ENCODE data around the gene TAAR2. TPM values are rescaled to one million over a fixed set of nuclear protein-coding genes. Genes with fewer than 3 reads are reported as not detected.

Gene TAAR2
- total RNA-seq, 1 donor from 2014 or later = not detected

GRCh38 chr6:132590362-132590761, 33.7 kb downstream of the TAAR2 start:
- no peaks in the 10 kb centered on the region for H3K27me3 ChIP-seq (ENCODE audit: control insufficient read depth in 3 of 3, insufficient read depth in 3 of 3, low read length in 3 of 3)
- H3K4me3 ChIP-seq (ENCODE audit: low read length in 3 of 3) = no peak overlapping the region
- H3K27ac ChIP-seq (ENCODE audit: low read depth, low read length) = no peak overlapping the region
- no peak overlapping the region for H3K9ac ChIP-seq (ENCODE audit: low read depth in 1 of 3, low read length in 3 of 3)
- H3K36me3 ChIP-seq (ENCODE audit: control insufficient read depth in 3 of 3, insufficient read depth in 3 of 3, low read length in 3 of 3) = no peaks in the 10 kb centered on the region
- H3K9me3 ChIP-seq (ENCODE audit: control insufficient read depth in 3 of 3, low read length in 3 of 3) = no peaks in the 10 kb centered on the region
- no peaks in the 10 kb centered on the region for H3K4me1 ChIP-seq (ENCODE audit: control insufficient read depth in 3 of 3, insufficient read depth in 3 of 3, low read length in 3 of 3)

- no peaks in the 10 kb centered on the region for H3K4me1 ChIP-seq (ENCODE audit: control insufficient read depth in 3 of 3, insufficient read depth in 3 of 3, low read length in 3 of 3)
- H3K27me3 ChIP-seq (ENCODE audit: control insufficient read depth in 3 of 3, insufficient read depth in 3 of 3, low read length in 3 of 3) = no peaks in the 10 kb centered on the region
- no peak within 1 kb of the TSS for H3K9ac ChIP-seq (ENCODE audit: low read depth in 1 of 3, low read length in 3 of 3)
- no peak within 1 kb of the TSS for H3K27ac ChIP-seq (ENCODE audit: low read depth, low read length)
- H3K9me3 ChIP-seq (ENCODE audit: control insufficient read depth in 3 of 3, low read length in 3 of 3) = no peaks in the 10 kb centered on the region
- no peaks in the 10 kb centered on the region for H3K36me3 ChIP-seq (ENCODE audit: control insufficient read depth in 3 of 3, insufficient read depth in 3 of 3, low read length in 3 of 3)
- no peak within 1 kb of the TSS for H3K4me3 ChIP-seq (ENCODE audit: low read length in 3 of 3)
Measured at GRCh38 chr6:132589454-132589853, 34.6 kb downstream of the TAAR2 start, which contains the start of gene TAAR5. Gene TAAR5, minus strand, starts transcription at chr6:132589741. Its CDS starts 55 bp downstream, at chr6:132589686.

GRCh38 chr6:132587424-132587823, 36.7 kb downstream of the TAAR2 start:
- Histone ChIP-seq H3K36me3 (ENCODE audit: control insufficient read depth in 3 of 3, insufficient read depth in 3 of 3, low read length in 3 of 3) (no peaks in the 10 kb centered on the region), H3K9ac (ENCODE audit: low read depth in 1 of 3, low read length in 3 of 3) (no peak overlapping the region), H3K4me3 (ENCODE audit: low read length in 3 of 3) (no peak overlapping the region)

GRCh38 chr6:132584698-132585097, 39.4 kb downstream of the TAAR2 start:
- H3K9ac ChIP-seq (ENCODE audit: low read depth in 1 of 3, low read length in 3 of 3) = no peak overlapping the region
- no peaks in the 10 kb centered on the region for H3K36me3 ChIP-seq (ENCODE audit: control insufficient read depth in 3 of 3, insufficient read depth in 3 of 3, low read length in 3 of 3)
- no peaks in the 10 kb centered on the region for H3K4me1 ChIP-seq (ENCODE audit: control insufficient read depth in 3 of 3, insufficient read depth in 3 of 3, low read length in 3 of 3)
- H3K9me3 ChIP-seq (ENCODE audit: control insufficient read depth in 3 of 3, low read length in 3 of 3) = no peaks in the 10 kb centered on the region
- no peaks in the 10 kb centered on the region for H3K27me3 ChIP-seq (ENCODE audit: control insufficient read depth in 3 of 3, insufficient read depth in 3 of 3, low read length in 3 of 3)
- H3K27ac ChIP-seq (ENCODE audit: low read depth, low read length) = no peak overlapping the region
- no peak overlapping the region for H3K4me3 ChIP-seq (ENCODE audit: low read length in 3 of 3)

More at GRCh38 chr6:132587424-132587823, 36.7 kb downstream of the TAAR2 start:
- H3K27ac ChIP-seq (ENCODE audit: low read depth, low read length) = no peak overlapping the region
- no peaks in the 10 kb centered on the region for H3K9me3 ChIP-seq (ENCODE audit: control insufficient read depth in 3 of 3, low read length in 3 of 3)
- H3K27me3 ChIP-seq (ENCODE audit: control insufficient read depth in 3 of 3, insufficient read depth in 3 of 3, low read length in 3 of 3) = no peaks in the 10 kb centered on the region
- H3K4me1 ChIP-seq (ENCODE audit: control insufficient read depth in 3 of 3, insufficient read depth in 3 of 3, low read length in 3 of 3) = no peaks in the 10 kb centered on the region

- Histone ChIP-seq H3K4me1 (ENCODE audit: control insufficient read depth in 3 of 3, insufficient read depth in 3 of 3, low read length in 3 of 3) (no peaks in the 10 kb centered on the region), H3K36me3 (ENCODE audit: control insufficient read depth in 3 of 3, insufficient read depth in 3 of 3, low read length in 3 of 3) (no peaks in the 10 kb centered on the region), H3K27ac (ENCODE audit: low read depth, low read length) (no peak overlapping the region), H3K4me3 (ENCODE audit: low read length in 3 of 3) (no peak overlapping the region), H3K9ac (ENCODE audit: low read depth in 1 of 3, low read length in 3 of 3) (no peak overlapping the region), H3K9me3 (ENCODE audit: control insufficient read depth in 3 of 3, low read length in 3 of 3) (no peaks in the 10 kb centered on the region), H3K27me3 (ENCODE audit: control insufficient read depth in 3 of 3, insufficient read depth in 3 of 3, low read length in 3 of 3) (peaks cover 5 to 8% (median 6%) of the 10 kb centered on the region in 3 donors)
Measured at GRCh38 chr6:132571774-132572173, 52.3 kb downstream of the TAAR2 start.

- no peaks in the 10 kb centered on the region for H3K9me3 ChIP-seq (ENCODE audit: control insufficient read depth in 3 of 3, low read length in 3 of 3)
- H3K4me3 ChIP-seq (ENCODE audit: low read length in 3 of 3) = no peak within 1 kb of the TSS
- H3K9ac ChIP-seq (ENCODE audit: low read depth in 1 of 3, low read length in 3 of 3) = no peak within 1 kb of the TSS
- no peak within 1 kb of the TSS for H3K27ac ChIP-seq (ENCODE audit: low read depth, low read length)
- peaks cover 5 to 8% (median 6%) of the 10 kb centered on the region in 3 donors for H3K27me3 ChIP-seq (ENCODE audit: control insufficient read depth in 3 of 3, insufficient read depth in 3 of 3, low read length in 3 of 3)
- H3K4me1 ChIP-seq (ENCODE audit: control insufficient read depth in 3 of 3, insufficient read depth in 3 of 3, low read length in 3 of 3) = no peaks in the 10 kb centered on the region
- H3K36me3 ChIP-seq (ENCODE audit: control insufficient read depth in 3 of 3, insufficient read depth in 3 of 3, low read length in 3 of 3) = no peaks in the 10 kb centered on the region
Measured at GRCh38 chr6:132570221-132570777, 53.8 kb downstream of the TAAR2 start, which contains the start of gene TAAR6. Gene TAAR6, plus strand, starts transcription at chr6:132570322. Its CDS starts 0 bp downstream, at chr6:132570322.

GRCh38 chr6:132569170-132569569, 54.9 kb downstream of the TAAR2 start:
- Histone ChIP-seq H3K9ac (ENCODE audit: low read depth in 1 of 3, low read length in 3 of 3) (no peak overlapping the region), H3K4me3 (ENCODE audit: low read length in 3 of 3) (no peak overlapping the region), H3K4me1 (ENCODE audit: control insufficient read depth in 3 of 3, insufficient read depth in 3 of 3, low read length in 3 of 3) (no peaks in the 10 kb centered on the region), H3K36me3 (ENCODE audit: control insufficient read depth in 3 of 3, insufficient read depth in 3 of 3, low read length in 3 of 3) (no peaks in the 10 kb centered on the region), H3K27ac (ENCODE audit: low read depth, low read length) (no peak overlapping the region), H3K9me3 (ENCODE audit: control insufficient read depth in 3 of 3, low read length in 3 of 3) (no peaks in the 10 kb centered on the region), H3K27me3 (ENCODE audit: control insufficient read depth in 3 of 3, insufficient read depth in 3 of 3, low read length in 3 of 3) (peaks cover 5 to 8% (median 6%) of the 10 kb centered on the region in 3 donors)

GRCh38 chr6:132568611-132569010, 55.5 kb downstream of the TAAR2 start:
- Histone ChIP-seq H3K4me1 (ENCODE audit: control insufficient read depth in 3 of 3, insufficient read depth in 3 of 3, low read length in 3 of 3) (no peaks in the 10 kb centered on the region), H3K27ac (ENCODE audit: low read depth, low read length) (no peak overlapping the region), H3K4me3 (ENCODE audit: low read length in 3 of 3) (no peak overlapping the region), H3K9me3 (ENCODE audit: control insufficient read depth in 3 of 3, low read length in 3 of 3) (no peaks in the 10 kb centered on the region), H3K27me3 (ENCODE audit: control insufficient read depth in 3 of 3, insufficient read depth in 3 of 3, low read length in 3 of 3) (peaks cover 5 to 8% (median 6%) of the 10 kb centered on the region in 3 donors), H3K9ac (ENCODE audit: low read depth in 1 of 3, low read length in 3 of 3) (no peak overlapping the region), H3K36me3 (ENCODE audit: control insufficient read depth in 3 of 3, insufficient read depth in 3 of 3, low read length in 3 of 3) (no peaks in the 10 kb centered on the region)

- H3K9me3 ChIP-seq (ENCODE audit: control insufficient read depth in 3 of 3, low read length in 3 of 3) = no peaks in the 10 kb centered on the region
- no peak overlapping the region for H3K4me3 ChIP-seq (ENCODE audit: low read length in 3 of 3)
- no peak overlapping the region for H3K9ac ChIP-seq (ENCODE audit: low read depth in 1 of 3, low read length in 3 of 3)
- H3K27ac ChIP-seq (ENCODE audit: low read depth, low read length) = no peak overlapping the region
- no peaks in the 10 kb centered on the region for H3K4me1 ChIP-seq (ENCODE audit: control insufficient read depth in 3 of 3, insufficient read depth in 3 of 3, low read length in 3 of 3)
- no peaks in the 10 kb centered on the region for H3K36me3 ChIP-seq (ENCODE audit: control insufficient read depth in 3 of 3, insufficient read depth in 3 of 3, low read length in 3 of 3)
- peaks cover 5 to 8% (median 6%) of the 10 kb centered on the region in 3 donors for H3K27me3 ChIP-seq (ENCODE audit: control insufficient read depth in 3 of 3, insufficient read depth in 3 of 3, low read length in 3 of 3)
Measured at GRCh38 chr6:132567566-132567965, 56.5 kb downstream of the TAAR2 start.
